HepG2 (cell line): Measurements from ENCODE around the gene MYO7A.

Experiments
- E2F1 ChIP-seq: sonication (generic); formaldehyde crosslinking; IDR thresholded peaks from 2 replicates; pipeline ENCODE4 v1.5.0; 2020; ENCODE audit warnings: missing genetic modification reagents
- MXI1 ChIP-seq: IDR thresholded peaks from 3 replicates; pipeline ENCODE4 v1.6.1; 2012; ENCODE audit warnings: low read depth, low read length, inconsistent platforms, borderline replicate concordance
- NR2F2 ChIP-seq: IDR thresholded peaks from 2 replicates; pipeline ENCODE4 v1.6.1; 2012; ENCODE audit warnings: low read depth, inconsistent platforms, borderline replicate concordance
- RELA ChIP-seq: sonication (generic); formaldehyde crosslinking; IDR thresholded peaks from 2 replicates; pipeline ENCODE4 v1.4.0; 2020; ENCODE audit warnings: missing genetic modification reagents
- ZNF318 ChIP-seq: sonication (generic); formaldehyde crosslinking; IDR thresholded peaks from 2 replicates; pipeline ENCODE4 v1.4.0; 2020; ENCODE audit warnings: mild to moderate bottlenecking, missing genetic modification reagents
- ZNF879 ChIP-seq: sonication (generic); formaldehyde crosslinking; IDR thresholded peaks from 2 replicates; pipeline ENCODE4 v1.8.1; 2023; ENCODE audit warnings: missing genetic modification reagents

GRCh38 chr11:77187776-77188632 is 60.0 kb downstream of the MYO7A start:
- no peak for TF ChIP-seq E2F1 (CRISPR knock-in tag)
- TF ChIP-seq ZNF318 = no peak
- TF ChIP-seq ZNF879 (CRISPR knock-in tag) = no peak
- no peak for TF ChIP-seq MXI1
- TF ChIP-seq NR2F2 = no peak
- TF ChIP-seq RELA (CRISPR knock-in tag) = no peak
